Large intestine (tissue), 3 donors: Measurements from ENCODE around the gene DLX6. TPM values are rescaled to one million over a fixed set of nuclear protein-coding genes. Genes with fewer than 3 reads are reported as not detected.

Experiments
- DNase-seq, 2 donors: peaks; one replicate each; pipeline versions ENCODE4 v3.0.0 to v3.0.0-alpha.2; 2013
- H3K27ac ChIP-seq: one replicate; pipeline ENCODE4 v1.5.1; 2013; ENCODE audit warnings: low read length
- H3K27me3 ChIP-seq: 2 replicates; pipeline ENCODE4 v1.6.1; 2013; ENCODE audit warnings: low read length; ENCODE audit not compliant: control insufficient read depth, insufficient read depth
- H3K36me3 ChIP-seq: 2 replicates; pipeline ENCODE4 v1.6.1; 2013; ENCODE audit warnings: low read length; ENCODE audit not compliant: control insufficient read depth, insufficient read depth
- H3K4me1 ChIP-seq: one replicate; pipeline ENCODE4 v1.6.1; 2013; ENCODE audit warnings: low read length; ENCODE audit not compliant: control insufficient read depth, insufficient read depth
- H3K4me3 ChIP-seq: one replicate; pipeline ENCODE4 v1.5.1; 2013; ENCODE audit warnings: low read length
- H3K9me3 ChIP-seq: one replicate; pipeline ENCODE4 v1.6.1; 2013; ENCODE audit warnings: mild to moderate bottlenecking, low read depth, low read length, moderate library complexity; ENCODE audit not compliant: control insufficient read depth
- WGBS: methylation state at CpG from one replicate; pipeline ENCODE4 v1.1.5; 2013; ENCODE audit warnings: low lambda C conversion rate; ENCODE audit not compliant: insufficient coverage; 5-methylcytosine and 5-hydroxymethylcytosine counted together
- polyA plus RNA-seq: library from polyadenylated mRNA; unstranded; fragments of 120-200 nt; gene quantifications from one replicate; pipeline ENCODE4 v1.2.1, GENCODE V29; 2013

DLX6 gene
- polyA plus RNA-seq, 1 donor = 0.04 TPM

DNA sequence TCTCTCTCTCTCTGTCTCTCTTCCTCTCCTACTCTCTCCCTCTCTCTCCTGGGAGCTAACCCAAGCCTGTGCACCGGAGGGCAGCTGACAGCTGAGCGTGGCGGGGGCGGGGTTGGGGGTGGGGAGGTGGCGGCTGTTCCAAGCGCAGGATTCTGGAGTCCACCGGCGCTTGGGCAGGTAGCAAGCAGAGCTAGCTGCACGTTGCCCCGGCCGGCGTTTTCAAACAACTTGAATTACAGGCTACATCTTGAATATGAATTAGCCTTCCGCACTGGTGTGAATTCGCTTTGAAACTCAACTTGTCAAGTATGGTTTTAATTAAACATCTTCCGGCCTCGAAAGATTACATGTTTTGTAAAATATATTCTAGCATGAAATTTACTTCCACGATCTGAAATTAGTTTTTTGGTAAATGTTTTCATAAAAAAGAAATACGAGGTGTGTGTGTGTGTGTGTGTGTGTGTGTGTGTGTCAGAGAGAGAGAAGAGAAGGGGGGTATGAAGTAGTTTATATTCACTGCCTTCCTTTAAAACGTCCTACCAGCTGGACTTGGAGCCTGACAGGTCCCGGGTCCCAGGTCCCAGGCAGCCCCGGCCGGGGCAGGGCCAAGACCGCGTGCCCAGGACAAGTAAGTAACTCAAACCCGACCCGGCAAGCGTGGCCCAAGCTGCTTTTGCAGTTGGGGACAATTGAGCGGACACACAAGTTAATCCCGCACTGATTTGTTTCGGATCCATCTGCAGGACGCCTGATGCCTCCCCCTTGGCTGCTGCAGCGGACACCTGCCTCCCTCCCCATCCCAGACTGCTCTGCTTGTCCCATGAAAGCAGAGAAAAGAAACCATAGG lies 9.0 kb upstream of the DLX6 start:
- peaks cover 16% of the 10 kb centered on the region for H3K9me3 ChIP-seq
- peaks cover 95% of the 10 kb centered on the region for H3K27me3 ChIP-seq
- no peaks in the 10 kb centered on the region for H3K36me3 ChIP-seq
- no peaks in the 10 kb centered on the region for H3K4me1 ChIP-seq
- H3K27ac ChIP-seq = no peak overlapping the region
- WGBS = no CpG with 5 or more reads among the region's 32 CpGs
- H3K4me3 ChIP-seq = no peak overlapping the region
- no peak for DNase-seq

DNA sequence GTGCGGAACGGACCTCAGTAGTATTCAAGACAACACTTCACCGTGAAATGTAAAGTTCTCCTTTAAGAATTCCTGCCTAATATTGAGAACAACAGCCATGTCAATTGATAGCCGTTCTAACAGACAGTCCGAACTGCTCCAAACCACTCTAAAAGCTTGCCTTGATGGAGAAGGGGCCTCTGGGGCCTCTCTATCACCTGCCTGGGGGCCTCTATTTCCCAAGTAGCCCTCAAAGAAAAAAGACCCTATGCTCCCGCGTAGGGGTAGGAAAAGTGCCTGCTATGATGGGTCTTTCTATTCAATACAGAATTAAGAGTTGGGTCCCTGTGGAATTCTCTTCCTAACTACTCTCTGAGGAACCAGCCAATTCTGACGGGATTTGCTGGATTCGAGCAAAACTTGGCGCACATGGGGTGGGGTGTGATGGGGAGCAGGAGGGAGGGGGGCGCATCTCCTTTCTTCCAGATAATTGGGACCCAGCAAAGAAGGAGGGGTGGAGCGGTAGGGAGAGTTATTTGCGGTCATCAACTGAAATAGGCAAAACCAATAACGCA lies 8.3 kb upstream of the DLX6 start:
- Histone ChIP-seq H3K27ac (no peak overlapping the region), H3K9me3 (peaks cover 16% of the 10 kb centered on the region), H3K27me3 (peaks cover 96% of the 10 kb centered on the region), H3K4me1 (no peaks in the 10 kb centered on the region), H3K36me3 (no peaks in the 10 kb centered on the region), H3K4me3 (no peak overlapping the region)
- 20% methylated on average over 1 of the region's 14 CpGs for WGBS
- DNase-seq = no peak

DNA sequence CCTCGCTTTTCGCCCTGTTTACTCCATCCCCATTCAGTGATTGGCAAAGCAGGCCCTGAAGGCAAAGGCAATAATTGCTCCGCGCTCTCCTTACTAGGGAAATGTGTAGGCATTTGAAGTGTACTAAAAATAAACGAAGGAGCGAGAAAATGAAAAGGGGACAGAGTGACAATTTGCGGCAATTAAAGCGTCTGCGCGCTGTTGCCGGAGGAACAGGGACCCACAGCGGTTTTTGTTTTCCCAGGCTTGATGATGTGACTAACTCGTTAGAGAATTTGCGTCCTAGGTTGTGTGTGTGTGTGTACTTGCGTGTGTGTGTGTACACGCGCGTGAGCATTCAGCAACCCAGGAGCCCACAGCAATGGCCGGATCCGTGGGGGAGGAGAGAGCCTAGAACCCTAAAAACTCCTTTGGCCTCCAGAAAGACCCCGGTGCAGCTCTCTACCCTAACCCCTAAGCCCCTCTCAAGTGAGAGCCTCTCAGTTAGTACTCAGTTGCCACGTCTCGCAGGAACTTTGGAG lies 7.8 kb upstream of the DLX6 start:
- no peak overlapping the region for H3K4me3 ChIP-seq
- H3K4me1 ChIP-seq = no peaks in the 10 kb centered on the region
- peaks cover 96% of the 10 kb centered on the region for H3K27me3 ChIP-seq
- no peak for DNase-seq
- no CpG with 5 or more reads among the region's 23 CpGs for WGBS
- no peaks in the 10 kb centered on the region for H3K36me3 ChIP-seq
- H3K27ac ChIP-seq = no peak overlapping the region
- peaks cover 11% of the 10 kb centered on the region for H3K9me3 ChIP-seq

DNA sequence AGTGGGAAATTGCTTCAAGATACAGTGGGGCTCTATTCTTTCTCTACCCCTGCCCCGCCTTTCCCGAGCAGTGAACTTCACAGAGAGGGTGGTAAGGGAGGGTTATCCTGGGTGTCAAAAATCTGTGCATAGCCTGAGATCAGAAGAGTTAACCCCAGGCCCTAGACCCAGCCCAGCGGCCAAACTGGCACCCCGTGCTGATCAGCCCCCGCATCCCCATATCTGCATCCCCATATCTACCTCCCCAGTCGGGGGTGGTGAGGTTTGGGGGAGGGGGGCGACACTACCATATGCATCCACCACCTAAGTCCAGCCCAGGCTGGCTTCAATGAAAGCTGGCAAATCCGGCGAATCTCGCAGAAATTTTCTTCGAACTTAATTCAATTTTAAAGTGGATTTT lies 7.0 kb upstream of the DLX6 start:
- H3K27ac ChIP-seq = no peak overlapping the region
- no peaks in the 10 kb centered on the region for H3K36me3 ChIP-seq
- peaks cover 96% of the 10 kb centered on the region for H3K27me3 ChIP-seq
- H3K9me3 ChIP-seq = peaks cover 4% of the 10 kb centered on the region
- no peak overlapping the region for H3K4me3 ChIP-seq
- no CpG with 5 or more reads among the region's 11 CpGs for WGBS
- no peak for DNase-seq
- H3K4me1 ChIP-seq = no peaks in the 10 kb centered on the region

DNA sequence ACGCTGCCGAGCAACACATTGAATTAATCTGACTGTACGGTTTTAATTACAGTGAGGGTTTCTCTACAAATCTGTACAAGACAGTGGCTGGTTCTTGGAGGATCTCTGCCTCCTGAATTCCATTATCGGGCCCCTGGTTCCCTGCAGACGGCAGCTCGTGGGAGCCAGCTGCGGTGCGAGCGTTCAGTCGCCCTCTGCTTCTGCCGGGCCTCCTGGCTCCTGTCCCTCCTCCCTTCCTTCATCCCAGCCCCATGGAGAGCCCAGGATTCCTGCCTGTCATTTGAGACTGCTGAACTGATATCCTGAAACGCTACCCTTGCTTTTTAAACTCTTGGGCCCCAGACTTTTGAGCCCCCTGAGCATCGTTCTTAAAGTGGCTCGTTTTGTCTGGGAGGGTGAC lies 6.6 kb upstream of the DLX6 start:
- Histone ChIP-seq H3K9me3 (no peaks in the 10 kb centered on the region), H3K4me1 (no peaks in the 10 kb centered on the region), H3K27me3 (peaks cover 96% of the 10 kb centered on the region), H3K4me3 (no peak overlapping the region), H3K36me3 (no peaks in the 10 kb centered on the region), H3K27ac (no peak overlapping the region)
- DNase-seq = no peak
- WGBS = no CpG with 5 or more reads among the region's 14 CpGs

DNA sequence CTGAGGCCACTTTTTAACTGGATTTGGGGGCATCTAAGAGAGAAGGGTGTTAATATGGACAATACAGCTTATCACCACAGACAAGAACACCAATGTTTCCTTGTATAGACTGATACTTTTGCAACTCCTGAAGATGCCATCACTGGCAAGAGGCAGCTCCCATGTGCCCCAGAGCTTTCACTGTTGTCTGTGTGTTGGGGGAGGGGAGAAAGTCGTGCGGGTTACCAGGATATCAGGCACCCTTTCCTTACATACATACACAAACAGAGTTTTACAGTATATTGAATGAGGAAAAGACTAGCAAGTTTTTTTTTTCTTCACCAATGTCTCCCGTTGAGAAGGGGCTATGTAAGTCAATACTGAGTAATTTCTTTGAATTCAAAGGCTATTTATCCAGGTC lies 4.1 kb upstream of the DLX6 start:
- WGBS = no CpG with 5 or more reads among the region's 3 CpGs
- H3K27me3 ChIP-seq = peaks cover 99% of the 10 kb centered on the region

DNA sequence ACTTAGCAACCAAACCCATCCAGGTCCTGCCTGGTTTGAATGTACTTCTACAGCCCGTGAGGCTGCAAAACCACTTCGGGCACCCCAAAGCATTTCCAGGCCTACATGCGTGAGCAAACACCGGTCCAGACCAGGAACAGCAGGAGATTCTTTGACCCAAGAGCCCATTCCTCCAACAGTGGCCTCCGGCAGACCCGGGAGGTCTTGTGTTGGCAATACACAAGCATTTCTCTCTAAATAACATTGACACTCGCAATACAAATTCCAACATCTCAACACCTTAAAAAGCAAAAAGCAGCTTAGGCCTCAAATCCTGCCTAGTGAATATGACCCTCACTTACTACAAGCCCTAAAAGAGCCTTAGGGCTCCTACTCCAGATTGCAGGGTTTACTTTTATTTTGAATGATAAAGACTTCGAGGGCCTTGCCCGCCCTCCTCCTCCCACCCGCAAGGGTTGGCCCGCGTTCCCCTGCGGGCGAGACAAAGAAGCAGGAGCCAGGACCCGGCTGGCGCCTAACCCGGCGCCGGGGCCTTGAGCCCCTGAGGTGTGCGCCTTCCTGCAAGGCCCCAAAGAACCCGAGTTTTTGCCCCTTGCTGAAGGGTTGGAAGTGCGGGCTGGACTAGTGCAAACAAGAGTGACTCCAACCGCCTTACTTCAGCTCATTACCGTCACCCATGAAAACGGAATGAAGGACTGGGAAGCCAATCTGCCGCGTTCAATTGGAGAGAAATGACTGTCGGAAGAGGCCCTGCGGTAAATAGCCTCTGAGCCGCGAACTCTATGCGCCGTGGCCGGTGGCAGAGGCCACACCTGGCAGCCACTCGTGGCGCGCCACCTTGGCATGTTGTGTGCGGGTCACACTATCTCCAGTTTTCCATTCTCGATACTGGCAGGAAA lies 3.4 kb upstream of the DLX6 start:
- no peak overlapping the region for H3K27ac ChIP-seq
- no peaks in the 10 kb centered on the region for H3K4me1 ChIP-seq
- no peak overlapping the region for H3K4me3 ChIP-seq
- peaks cover 97% of the 10 kb centered on the region for H3K27me3 ChIP-seq
- no CpG with 5 or more reads among the region's 39 CpGs for WGBS
- H3K36me3 ChIP-seq = no peaks in the 10 kb centered on the region
- H3K9me3 ChIP-seq = peaks cover 6% of the 10 kb centered on the region
- DNase-seq = no peak

More for the DNA sequence above, 4.1 kb upstream of the DLX6 start:
- no peaks in the 10 kb centered on the region for H3K4me1 ChIP-seq
- H3K36me3 ChIP-seq = no peaks in the 10 kb centered on the region
- no peak for DNase-seq
- no peak overlapping the region for H3K27ac ChIP-seq
- peaks cover 6% of the 10 kb centered on the region for H3K9me3 ChIP-seq
- no peak overlapping the region for H3K4me3 ChIP-seq

DNA sequence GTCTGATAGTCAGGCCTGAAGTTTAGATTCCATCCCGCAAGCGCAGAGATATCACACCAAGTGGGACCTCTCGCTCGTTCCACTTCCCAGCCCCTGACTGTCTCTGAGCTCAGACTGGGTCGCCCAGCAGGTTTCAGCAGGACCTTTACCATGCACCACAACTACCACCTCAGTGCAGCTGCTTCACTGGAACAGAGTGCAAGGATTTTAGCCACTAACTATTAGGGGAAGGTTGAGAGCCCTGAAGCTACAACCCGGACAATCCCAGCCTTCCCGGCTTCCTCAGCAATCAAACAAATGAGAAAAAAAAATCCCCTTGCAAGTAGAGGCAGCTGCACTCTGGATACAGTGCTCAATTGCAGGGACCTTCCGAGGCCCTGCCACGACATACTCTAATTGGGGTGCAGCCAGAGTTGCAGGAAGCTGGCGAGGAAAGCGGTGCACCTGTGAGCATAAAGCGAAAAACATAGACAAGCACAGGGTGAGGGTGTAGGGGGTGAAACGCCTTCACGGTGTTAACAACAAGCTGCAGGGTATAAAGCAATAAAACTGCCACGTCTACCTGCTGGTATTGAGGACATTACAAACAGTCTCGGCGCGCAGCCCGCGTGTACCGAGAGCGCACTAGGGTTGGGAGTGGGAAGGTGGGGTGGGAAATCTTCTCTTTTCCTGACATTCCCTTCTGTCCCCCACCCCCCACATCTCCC lies 2.6 kb upstream of the DLX6 start:
- Histone ChIP-seq H3K4me3 (no peak overlapping the region), H3K36me3 (no peaks in the 10 kb centered on the region), H3K9me3 (peaks cover 10% of the 10 kb centered on the region), H3K27ac (no peak overlapping the region), H3K4me1 (no peaks in the 10 kb centered on the region), H3K27me3 (peaks cover 97% of the 10 kb centered on the region)
- WGBS = no CpG with 5 or more reads among the region's 22 CpGs
- no peak for DNase-seq

DNA sequence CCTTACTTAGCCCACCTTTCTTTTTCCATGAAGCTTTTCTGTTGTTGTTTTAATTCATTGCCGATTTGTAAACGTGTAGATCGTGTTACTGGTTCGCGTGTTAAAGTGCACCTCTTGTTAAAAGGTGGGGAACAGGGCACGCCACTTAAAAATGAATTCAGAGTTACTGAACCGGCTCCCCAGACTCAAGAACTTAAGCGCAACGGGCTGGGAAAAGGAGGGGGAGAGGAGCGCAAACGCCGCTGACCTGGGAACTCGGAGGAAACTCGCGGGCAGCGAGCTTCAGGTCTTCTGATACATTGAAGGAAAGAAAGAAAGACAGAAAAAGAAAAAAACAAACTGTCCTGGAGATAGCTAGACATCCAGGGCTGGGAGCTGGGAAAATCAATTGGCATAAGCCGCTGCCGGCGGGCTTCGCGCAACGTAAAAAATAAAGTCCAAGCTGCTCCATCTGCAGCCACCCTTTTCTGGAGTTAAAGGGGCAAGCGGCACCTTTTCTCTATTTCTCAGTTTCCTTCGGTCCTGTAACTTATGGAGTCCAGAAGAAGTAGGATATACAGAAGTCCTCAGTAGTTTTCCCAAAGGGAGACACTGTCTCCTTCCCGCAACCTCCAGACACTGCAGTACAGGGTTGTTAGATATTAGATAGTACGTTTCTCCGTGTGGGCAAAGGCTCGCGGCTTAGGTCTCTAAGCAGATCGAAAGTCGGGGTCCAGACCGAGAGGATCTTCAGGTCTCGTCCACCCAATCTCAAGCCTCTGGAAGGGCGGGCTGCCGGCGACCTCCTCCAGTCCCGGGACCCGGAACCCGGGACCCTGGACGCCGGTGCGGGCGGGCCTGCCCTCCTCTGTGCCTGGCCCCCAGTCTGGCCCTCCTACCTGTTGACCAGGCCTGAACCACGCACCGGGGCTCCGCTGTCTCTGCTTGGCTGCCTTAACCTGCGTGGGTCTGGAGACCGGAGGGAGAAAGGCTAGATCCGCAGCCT lies 1.8 kb upstream of the DLX6 start:
- no peak for DNase-seq
- Histone ChIP-seq H3K27ac (no peak overlapping the region), H3K36me3 (no peaks in the 10 kb centered on the region), H3K4me3 (no peak overlapping the region), H3K4me1 (no peaks in the 10 kb centered on the region), H3K27me3 (peaks cover 97% of the 10 kb centered on the region), H3K9me3 (peaks cover 10% of the 10 kb centered on the region)
- no CpG with 5 or more reads among the region's 49 CpGs for WGBS
